Astrocyte of the cerebellum (primary cell): Measurements from ENCODE around the gene MYRF.

ENCODE experiments used
- DNase-seq: peaks from one replicate; pipeline ENCODE4 v3.0.0-alpha.2; 2011; ENCODE audit warnings: low read depth
- H3K4me3 ChIP-seq: 2 replicates; pipeline ENCODE4 v1.5.1; 2011; ENCODE audit warnings: mild to moderate bottlenecking, low read depth, low read length, moderate library complexity
- CTCF ChIP-seq: IDR thresholded peaks from 2 replicates; pipeline ENCODE4 v1.5.1; 2012; ENCODE audit warnings: low read length, low read depth, moderate library complexity, mild to moderate bottlenecking; ENCODE audit errors: missing control alignments
- in situ Hi-C: cut with HindIII; loops from 2 replicates; pipeline ENCODE4 v1.10.0; 2017; ENCODE audit warnings: low sequenced_read_pairs

The MYRF gene

GRCh38 chr11:61713906-61714305 lies 38.5 kb upstream of the MYRF start:
- H3K4me3 ChIP-seq, result no peak overlapping the region
- no peak for DNase-seq
- in situ Hi-C loops, result no loop called here
- TF ChIP-seq CTCF, result no peak

- in situ Hi-C loops, result no loop called here
- TF ChIP-seq CTCF, result no peak
- DNase-seq, result no peak
- H3K4me3 ChIP-seq, result no peak overlapping the region
Measured at GRCh38 chr11:61714316-61714715, 38.1 kb upstream of the MYRF start.

- no peak for TF ChIP-seq CTCF
- H3K4me3 ChIP-seq, result no peak overlapping the region
- in situ Hi-C loops, result no loop called here
- DNase-seq, result no peak
Measured at GRCh38 chr11:61714916-61715315, 37.5 kb upstream of the MYRF start.

GRCh38 chr11:61715867-61716266 lies 36.6 kb upstream of the MYRF start:
- DNase-seq, result no peak
- no peak for TF ChIP-seq CTCF
- no peak overlapping the region for H3K4me3 ChIP-seq
- in situ Hi-C loops, result no loop called here

- DNase-seq, result no peak
- no peak for TF ChIP-seq CTCF
- H3K4me3 ChIP-seq, result no peak overlapping the region
- in situ Hi-C loops, result no loop called here
Measured at GRCh38 chr11:61716478-61717285, 35.8 kb upstream of the MYRF start.

GRCh38 chr11:61717286-61718033 lies 35.0 kb upstream of the MYRF start:
- DNase-seq, result no peak
- no peak for TF ChIP-seq CTCF
- H3K4me3 ChIP-seq, result no peak overlapping the region
- in situ Hi-C loops, result no loop called here
